Stimulated activated effector memory CD8-positive, alpha-beta T cell treated with anti-CD3 and anti-CD28 coated beads, Interleukin-12 subunit alpha, Interleukin-12 subunit beta, amount 100 ng/mL, for 72 hours (primary cell): ENCODE data around the gene HOXB7.
A peak's percentile ranks its signal among the peaks of the same experiment; 100 is the strongest.

Source experiments
- ATAC-seq: fragments of 150-1000 bp; cut with Tn5 transposase; 2 replicates; pipeline ENCODE4 v1.10.0; 2021
- DNase-seq, 2 donors: peaks; one replicate each; pipeline ENCODE4 v3.0.0; 2021 to 2022; ENCODE audit warnings: low spot score in 2 of 2
- H3K27ac Mint-ChIP-seq: one replicate; pipeline ENCODE4 v1.8.0; 2022; ENCODE audit warnings: mild to moderate bottlenecking, mixed read lengths
- H3K36me3 Mint-ChIP-seq: one replicate; pipeline ENCODE4 v1.8.0; 2022; ENCODE audit warnings: mild to moderate bottlenecking, mixed read lengths
- H3K4me1 Mint-ChIP-seq: one replicate; pipeline ENCODE4 v1.8.0; 2022; ENCODE audit warnings: mixed read lengths
- H3K4me3 Mint-ChIP-seq: one replicate; pipeline ENCODE4 v1.8.0; 2022; ENCODE audit warnings: mild to moderate bottlenecking, mixed read lengths
- H3K9me3 Mint-ChIP-seq: one replicate; pipeline ENCODE4 v1.8.0; 2022; ENCODE audit warnings: mixed read lengths

Gene HOXB7

GRCh38 chr17:48575673-48576478 is 34.9 kb downstream of the HOXB7 start:
- DNase-seq (no peak), ATAC-seq (no peak)
- Mint-ChIP-seq H3K4me1 (peaks cover 9% of the 10 kb centered on the region), H3K4me3 (peak overlapping the region; percentile 15), H3K9me3 (no peaks in the 10 kb centered on the region), H3K27ac (no peak overlapping the region), H3K36me3 (no peaks in the 10 kb centered on the region)

GRCh38 chr17:48575066-48575582 is 35.7 kb downstream of the HOXB7 start:
- Mint-ChIP-seq H3K4me1 (peaks cover 9% of the 10 kb centered on the region), H3K4me3 (no peak overlapping the region), H3K27ac (no peak overlapping the region)

GRCh38 chr17:48574505-48575065 is 36.2 kb downstream of the HOXB7 start:
- peaks cover 9% of the 10 kb centered on the region for H3K4me1 Mint-ChIP-seq
- H3K4me3 Mint-ChIP-seq: no peak overlapping the region
- DNase-seq (no peak), ATAC-seq (no peak)
- no peaks in the 10 kb centered on the region for H3K36me3 Mint-ChIP-seq
- no peaks in the 10 kb centered on the region for H3K9me3 Mint-ChIP-seq
- H3K27ac Mint-ChIP-seq: no peak overlapping the region

More at GRCh38 chr17:48575066-48575582, 35.7 kb downstream of the HOXB7 start:
- no peaks in the 10 kb centered on the region for H3K36me3 Mint-ChIP-seq
- H3K9me3 Mint-ChIP-seq: no peaks in the 10 kb centered on the region
- DNase-seq (no peak), ATAC-seq (no peak)

- H3K9me3 Mint-ChIP-seq: no peaks in the 10 kb centered on the region
- no peaks in the 10 kb centered on the region for H3K36me3 Mint-ChIP-seq
- H3K27ac Mint-ChIP-seq: no peak overlapping the region
- no peak overlapping the region for H3K4me3 Mint-ChIP-seq
- H3K4me1 Mint-ChIP-seq: peaks cover 5% of the 10 kb centered on the region
- ATAC-seq (no peak), DNase-seq (no peak)
These were observed 38.9 kb downstream of the HOXB7 start for GRCh38 chr17:48571826-48572417.

- H3K4me3 Mint-ChIP-seq: no peak overlapping the region
- H3K27ac Mint-ChIP-seq: no peak overlapping the region
- H3K4me1 Mint-ChIP-seq: peaks cover 5% of the 10 kb centered on the region
- H3K9me3 Mint-ChIP-seq: no peaks in the 10 kb centered on the region
- H3K36me3 Mint-ChIP-seq: no peaks in the 10 kb centered on the region
- ATAC-seq: no peak
- no peak for DNase-seq
These were observed 39.6 kb downstream of the HOXB7 start for GRCh38 chr17:48571024-48571818.

- H3K27ac Mint-ChIP-seq: no peak overlapping the region
- DNase-seq (no peak), ATAC-seq (no peak)
- H3K36me3 Mint-ChIP-seq: no peaks in the 10 kb centered on the region
- H3K4me1 Mint-ChIP-seq: peaks cover 5% of the 10 kb centered on the region
- H3K9me3 Mint-ChIP-seq: no peaks in the 10 kb centered on the region
- H3K4me3 Mint-ChIP-seq: no peak overlapping the region
These were observed 40.3 kb downstream of the HOXB7 start for GRCh38 chr17:48570325-48571023.

GRCh38 chr17:48569674-48570324 is 41.0 kb downstream of the HOXB7 start:
- Mint-ChIP-seq H3K36me3 (no peaks in the 10 kb centered on the region), H3K9me3 (no peaks in the 10 kb centered on the region), H3K4me3 (no peak overlapping the region), H3K4me1 (peaks cover 5% of the 10 kb centered on the region), H3K27ac (no peak overlapping the region)
- DNase-seq (no peak), ATAC-seq (no peak)

GRCh38 chr17:48569240-48569582 is 41.6 kb downstream of the HOXB7 start:
- DNase-seq (no peak), ATAC-seq (no peak)
- H3K27ac Mint-ChIP-seq: no peak overlapping the region
- no peaks in the 10 kb centered on the region for H3K36me3 Mint-ChIP-seq
- H3K4me1 Mint-ChIP-seq: peaks cover 5% of the 10 kb centered on the region
- no peak overlapping the region for H3K4me3 Mint-ChIP-seq
- H3K9me3 Mint-ChIP-seq: no peaks in the 10 kb centered on the region

- Mint-ChIP-seq H3K27ac (no peak overlapping the region), H3K4me3 (no peak overlapping the region), H3K4me1 (peaks cover 5% of the 10 kb centered on the region), H3K9me3 (no peaks in the 10 kb centered on the region), H3K36me3 (no peaks in the 10 kb centered on the region)
- ATAC-seq: no peak
- DNase-seq: no peak
These were observed 42.1 kb downstream of the HOXB7 start for GRCh38 chr17:48568499-48569239.

GRCh38 chr17:48567646-48568354 is 43.0 kb downstream of the HOXB7 start:
- no peak overlapping the region for H3K27ac Mint-ChIP-seq
- no peaks in the 10 kb centered on the region for H3K9me3 Mint-ChIP-seq
- ATAC-seq (no peak), DNase-seq (no peak)
- H3K4me1 Mint-ChIP-seq: peaks cover 5% of the 10 kb centered on the region
- H3K4me3 Mint-ChIP-seq: no peak overlapping the region
- no peaks in the 10 kb centered on the region for H3K36me3 Mint-ChIP-seq

- Mint-ChIP-seq H3K4me3 (no peak overlapping the region), H3K36me3 (no peaks in the 10 kb centered on the region), H3K27ac (no peak overlapping the region), H3K9me3 (no peaks in the 10 kb centered on the region), H3K4me1 (peaks cover 5% of the 10 kb centered on the region)
- DNase-seq (no peak), ATAC-seq (no peak)
These were observed 43.6 kb downstream of the HOXB7 start for GRCh38 chr17:48567209-48567608.

GRCh38 chr17:48566717-48567116 is 44.1 kb downstream of the HOXB7 start:
- ATAC-seq: no peak
- no peaks in the 10 kb centered on the region for H3K36me3 Mint-ChIP-seq
- H3K4me1 Mint-ChIP-seq: peaks cover 8% of the 10 kb centered on the region
- H3K4me3 Mint-ChIP-seq: no peak overlapping the region
- H3K27ac Mint-ChIP-seq: no peak overlapping the region
- DNase-seq: no peak
- no peaks in the 10 kb centered on the region for H3K9me3 Mint-ChIP-seq

GRCh38 chr17:48565925-48566710 is 44.7 kb downstream of the HOXB7 start:
- Mint-ChIP-seq H3K9me3 (no peaks in the 10 kb centered on the region), H3K4me3 (no peak overlapping the region), H3K27ac (no peak overlapping the region), H3K4me1 (peaks cover 14% of the 10 kb centered on the region), H3K36me3 (no peaks in the 10 kb centered on the region)
- DNase-seq (no peak), ATAC-seq (no peak)
